Measurements from ENCODE around the gene IQCH. TPM values are rescaled to one million over a fixed set of nuclear protein-coding genes. Genes with fewer than 3 reads are reported as not detected.

IQCH gene
- total and polyA plus RNA-seq, 9 of the 15 experiments (the other 6 are each of a cell fraction or from before 2014, with no cell fraction given): 1.8 to 3.9 (median 2.7) TPM

DNA sequence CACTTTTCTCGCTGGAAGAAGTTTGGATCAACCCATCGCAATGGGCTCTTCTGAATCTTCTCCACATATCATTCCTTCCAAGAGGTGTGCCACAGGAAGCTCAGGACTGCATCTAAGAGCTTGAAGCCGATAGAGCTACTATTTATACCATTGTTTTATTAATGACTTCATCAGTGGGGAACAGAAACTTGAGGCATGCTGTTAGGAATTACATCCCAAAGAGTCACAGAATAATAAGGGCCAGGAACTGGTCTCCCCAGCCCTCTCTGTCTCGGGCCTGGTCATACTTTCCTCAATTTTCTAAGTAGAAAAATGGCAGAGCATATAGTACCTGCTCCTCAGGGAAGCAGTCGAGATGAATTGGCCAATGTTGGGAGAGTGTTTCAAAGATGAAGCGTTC, 249.5 kb downstream of the IQCH start:
- ATAC-seq: no peak
- intact Hi-C loops (cut with micrococcal nuclease) (no loop called here), in situ Hi-C loops (cut with MboI) (no loop called here)
- no peaks in the 10 kb centered on the region for H3K36me3 ChIP-seq (ENCODE audit: control insufficient read depth, insufficient read depth, low read length)
- BruUV-seq (replicated peaks): no TSS peak
- no peak for FAIRE-seq
- no peaks in the 10 kb centered on the region for H3K9me1 ChIP-seq (ENCODE audit: control insufficient read depth, insufficient read depth, low read length)
- no peaks in the 10 kb centered on the region for H3K27me3 ChIP-seq (ENCODE audit: control insufficient read depth in 2 of 2, insufficient read depth in 2 of 2, low read length in 2 of 2)
- H3K79me2 ChIP-seq (ENCODE audit: control insufficient read depth, insufficient read depth, low read length): no peaks in the 10 kb centered on the region
- POLR2A ChIA-PET: interaction anchor here (1.0 to 1.2 kb wide), 4 partner anchors 9 to 23 kb away, joined by 3 to 5 read pairs (median 4); partner anchors contain the start of gene C15orf61
- no peak overlapping the region for H3K4me2 ChIP-seq (ENCODE audit: insufficient read depth, low read length)
- H3K9ac ChIP-seq (ENCODE audit: insufficient read depth in 1 of 2, low read depth in 2 of 2, low read length in 2 of 2): no peak overlapping the region
- H3K9me3 ChIP-seq (replicated peaks; ENCODE audit: control insufficient read depth, insufficient read depth, low read depth, low read length): no peaks in the 10 kb centered on the region
- 61% methylated on average over 6 of the region's 6 CpGs for WGBS (ENCODE audit: insufficient coverage, low coverage, missing lambda C conversion rate)
- H3K4me1 ChIP-seq (replicated peaks in 1 of 2; ENCODE audit: control insufficient read depth in 2 of 2, insufficient read depth in 2 of 2, low read length in 2 of 2): no peaks in the 10 kb centered on the region
- no peak overlapping the region for H3K27ac ChIP-seq (ENCODE audit: extremely low read depth, low read depth, low read length)
- H3K4me3 ChIP-seq: no peak overlapping the region
- no peak overlapping the region for H2AFZ ChIP-seq (ENCODE audit: low read depth, low read length)
- no peak for DNase-seq (ENCODE audit: extremely low read depth in 1 of 4, low spot score in 3 of 4)
- TF ChIP-seq ZNF583 (CRISPR knock-in tag; IDR thresholded peaks at IDR 0.05): no peak
- TF ChIP-seq GABPB2 (CRISPR knock-in tag; conservative IDR thresholded peaks at IDR 0.05): no peak
- no peak for TF ChIP-seq MIER1 (IDR thresholded peaks at IDR 0.05; ENCODE audit: low read depth)
- TF ChIP-seq MXD1 (CRISPR knock-in tag; IDR thresholded peaks at IDR 0.05; ENCODE audit: borderline replicate concordance, poor library complexity, severe bottlenecking): no peak
- TF ChIP-seq RBBP5 (IDR thresholded peaks at IDR 0.05; ENCODE audit: borderline replicate concordance, insufficient read depth, low read length, poor library complexity, severe bottlenecking): no peak
- TF ChIP-seq, protein P1, sequence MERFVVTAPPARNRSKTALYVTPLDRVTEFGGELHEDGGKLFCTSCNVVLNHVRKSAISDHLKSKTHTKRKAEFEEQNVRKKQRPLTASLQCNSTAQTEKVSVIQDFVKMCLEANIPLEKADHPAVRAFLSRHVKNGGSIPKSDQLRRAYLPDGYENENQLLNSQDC (CRISPR knock-in tag; IDR thresholded peaks at IDR 0.05): no peak
- TF ChIP-seq NRF1 (conservative IDR thresholded peaks at IDR 0.05 in 1 of 2, IDR thresholded peaks at IDR 0.05 in 1 of 2): no peak
- no peak for TF ChIP-seq HNRNPK (IDR thresholded peaks at IDR 0.05; ENCODE audit: low read depth, low read length, poor library complexity, severe bottlenecking)
- TF ChIP-seq, protein P2, sequence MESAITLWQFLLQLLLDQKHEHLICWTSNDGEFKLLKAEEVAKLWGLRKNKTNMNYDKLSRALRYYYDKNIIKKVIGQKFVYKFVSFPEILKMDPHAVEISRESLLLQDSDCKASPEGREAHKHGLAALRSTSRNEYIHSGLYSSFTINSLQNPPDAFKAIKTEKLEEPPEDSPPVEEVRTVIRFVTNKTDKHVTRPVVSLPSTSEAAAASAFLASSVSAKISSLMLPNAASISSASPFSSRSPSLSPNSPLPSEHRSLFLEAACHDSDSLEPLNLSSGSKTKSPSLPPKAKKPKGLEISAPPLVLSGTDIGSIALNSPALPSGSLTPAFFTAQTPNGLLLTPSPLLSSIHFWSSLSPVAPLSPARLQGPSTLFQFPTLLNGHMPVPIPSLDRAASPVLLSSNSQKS (CRISPR knock-in tag; IDR thresholded peaks at IDR 0.05): no peak
- TF ChIP-seq ZNF232 (CRISPR knock-in tag; IDR thresholded peaks at IDR 0.05): no peak
- TF ChIP-seq ZNF780A (CRISPR knock-in tag; IDR thresholded peaks at IDR 0.05): no peak
- no peak for TF ChIP-seq TAF1 (IDR thresholded peaks at IDR 0.05; ENCODE audit: control insufficient read depth, extremely low read depth, insufficient read depth, low read length, severe bottlenecking)
- CTCF ChIA-PET (ENCODE audit: low intra/inter-chr PET ratio): no interaction called here
- no peaks in the 10 kb centered on the region for H4K20me1 ChIP-seq (replicated peaks; ENCODE audit: control insufficient read depth, insufficient read depth, low read length)

All from K562 (cell line).